ENCODE measurements around the gene SCUBE2.

SCUBE2 gene

DNA sequence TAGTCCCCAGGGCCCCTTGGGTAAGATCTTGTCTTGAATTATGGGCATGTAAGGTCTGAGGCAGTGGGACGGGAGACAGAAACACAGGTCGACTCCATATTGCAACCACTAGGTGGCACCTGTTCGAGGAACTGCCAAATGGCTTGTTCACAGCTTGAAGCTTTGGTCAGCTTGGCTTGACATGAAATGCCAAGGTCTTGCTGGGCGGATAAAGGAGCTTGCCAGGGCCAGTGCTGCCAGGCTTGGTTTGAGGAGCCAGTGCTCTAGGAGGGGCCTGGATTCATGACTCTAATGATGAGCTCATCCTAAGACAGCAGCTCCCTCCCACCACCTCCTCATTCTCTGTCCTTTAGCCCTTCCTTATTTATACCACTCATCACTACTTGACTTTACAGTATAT is 75.7 kb downstream of the SCUBE2 start (continued):
- TF ChIP-seq ZFP41 (tag by site-specific recombination; IDR thresholded peaks at IDR 0.05; ENCODE audit: borderline replicate concordance), result no peak
- TF ChIP-seq ZNF223 (tag by site-specific recombination; IDR thresholded peaks at IDR 0.05), result no peak
- TF ChIP-seq KLF16 (tag by site-specific recombination; IDR thresholded peaks at IDR 0.05), result no peak
- peak; percentile 55 for TF ChIP-seq ZNF654 (tag by site-specific recombination; IDR thresholded peaks at IDR 0.05; ENCODE audit: low read depth)
- no peak for TF ChIP-seq ZNF366 (tag by site-specific recombination; conservative IDR thresholded peaks at IDR 0.05)
- no peak for TF ChIP-seq ZNF26 (tag by site-specific recombination; IDR thresholded peaks at IDR 0.05)
- no peak for TF ChIP-seq RBAK (tag by site-specific recombination; IDR thresholded peaks at IDR 0.05)
- TF ChIP-seq, protein P1, sequence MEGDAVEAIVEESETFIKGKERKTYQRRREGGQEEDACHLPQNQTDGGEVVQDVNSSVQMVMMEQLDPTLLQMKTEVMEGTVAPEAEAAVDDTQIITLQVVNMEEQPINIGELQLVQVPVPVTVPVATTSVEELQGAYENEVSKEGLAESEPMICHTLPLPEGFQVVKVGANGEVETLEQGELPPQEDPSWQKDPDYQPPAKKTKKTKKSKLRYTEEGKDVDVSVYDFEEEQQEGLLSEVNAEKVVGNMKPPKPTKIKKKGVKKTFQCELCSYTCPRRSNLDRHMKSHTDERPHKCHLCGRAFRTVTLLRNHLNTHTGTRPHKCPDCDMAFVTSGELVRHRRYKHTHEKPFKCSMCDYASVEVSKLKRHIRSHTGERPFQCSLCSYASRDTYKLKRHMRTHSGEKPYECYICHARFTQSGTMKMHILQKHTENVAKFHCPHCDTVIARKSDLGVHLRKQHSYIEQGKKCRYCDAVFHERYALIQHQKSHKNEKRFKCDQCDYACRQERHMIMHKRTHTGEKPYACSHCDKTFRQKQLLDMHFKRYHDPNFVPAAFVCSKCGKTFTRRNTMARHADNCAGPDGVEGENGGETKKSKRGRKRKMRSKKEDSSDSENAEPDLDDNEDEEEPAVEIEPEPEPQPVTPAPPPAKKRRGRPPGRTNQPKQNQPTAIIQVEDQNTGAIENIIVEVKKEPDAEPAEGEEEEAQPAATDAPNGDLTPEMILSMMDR (tag by site-specific recombination; IDR thresholded peaks at IDR 0.05), result peak; percentile 47; the same call in 1 of the 2 replicates
- TF ChIP-seq ZNF660 (tag by site-specific recombination; IDR thresholded peaks at IDR 0.05), result no peak
- TF ChIP-seq ZBTB8A (tag by site-specific recombination; IDR thresholded peaks at IDR 0.05), result no peak
- no peak for TF ChIP-seq INSM2 (tag by site-specific recombination; IDR thresholded peaks at IDR 0.05)
- TF ChIP-seq ZNF558 (tag by site-specific recombination; IDR thresholded peaks at IDR 0.05), result no peak
- TF ChIP-seq GLI2 (tag by site-specific recombination; IDR thresholded peaks at IDR 0.05; ENCODE audit: borderline replicate concordance, low read depth), result no peak
- no peak for TF ChIP-seq ZNF621 (tag by site-specific recombination; IDR thresholded peaks at IDR 0.05)
- no peak for TF ChIP-seq ZNF555 (tag by site-specific recombination; conservative IDR thresholded peaks at IDR 0.05)
- no peak for TF ChIP-seq ZNF202 (tag by site-specific recombination; IDR thresholded peaks at IDR 0.05; ENCODE audit: borderline replicate concordance)
- TF ChIP-seq HOXD13 (CRISPR knock-in tag; IDR thresholded peaks at IDR 0.05; ENCODE audit: borderline replicate concordance), result no peak
- no peak for TF ChIP-seq ZNF501 (tag by site-specific recombination; IDR thresholded peaks at IDR 0.05)
- no peak for TF ChIP-seq ZNF2 (tag by site-specific recombination; IDR thresholded peaks at IDR 0.05)
- peak; percentile 78 for TF ChIP-seq ZNF76 (tag by site-specific recombination; IDR thresholded peaks at IDR 0.05; ENCODE audit: borderline replicate concordance, low read depth)
- TF ChIP-seq ZNF266 (tag by site-specific recombination; IDR thresholded peaks at IDR 0.05; ENCODE audit: low read depth), result no peak
- no peak for TF ChIP-seq ZNF394 (tag by site-specific recombination; IDR thresholded peaks at IDR 0.05; ENCODE audit: borderline replicate concordance)

DNA sequence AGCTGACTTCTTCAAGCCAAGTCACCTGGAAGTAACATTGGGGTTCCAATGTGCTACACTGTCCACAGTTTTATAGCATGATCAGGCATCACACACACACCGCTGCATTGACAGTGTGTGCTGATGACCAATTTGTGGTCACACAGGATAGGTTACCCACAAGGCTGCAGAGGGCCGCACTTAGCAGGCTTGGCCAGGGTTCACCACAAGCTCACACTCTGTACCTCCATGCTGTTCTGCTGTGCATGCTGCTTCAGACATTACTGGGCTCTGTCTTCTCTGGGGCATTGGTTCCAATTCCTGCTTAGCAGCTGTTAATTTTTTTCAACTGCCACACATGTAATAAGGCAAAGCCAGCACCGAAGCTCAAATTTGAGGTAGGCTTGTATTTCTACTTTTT is 76.6 kb downstream of the SCUBE2 start:
- no peak for TF ChIP-seq ZNF558 (tag by site-specific recombination; IDR thresholded peaks at IDR 0.05)
- no peak for TF ChIP-seq GFI1B (tag by site-specific recombination; IDR thresholded peaks at IDR 0.05)
- TF ChIP-seq ZNF280C (tag by site-specific recombination; IDR thresholded peaks at IDR 0.05), result no peak
- no peaks in the 10 kb centered on the region for H3K36me3 ChIP-seq (ENCODE audit: control insufficient read depth in 2 of 2, insufficient read depth in 1 of 2, low read length in 2 of 2)
- H3K4me1 ChIP-seq (ENCODE audit: control insufficient read depth, insufficient read depth, low read length), result no peaks in the 10 kb centered on the region
- H3K27ac ChIP-seq (ENCODE audit: extremely low read depth, low read depth, low read length), result no peak overlapping the region
- CTCF ChIA-PET, result interaction anchor here (0.6 to 6.2 kb wide), 17 partner anchors 9 to 837 kb away, joined by 3 to 78 read pairs (median 5); no protein-coding TSS in a partner anchor
- no peaks in the 10 kb centered on the region for H3K9me3 ChIP-seq (ENCODE audit: control insufficient read depth, insufficient read depth, low read depth, low read length)
- POLR2A ChIA-PET, result no interaction called here
- no peak overlapping the region for H3K4me3 ChIP-seq (ENCODE audit: low read depth, low read length)
